ENCODE measurements around the gene AP3S2. TPM values are rescaled to one million over a fixed set of nuclear protein-coding genes. Genes with fewer than 3 reads are reported as not detected.

The AP3S2 gene
- total and polyA plus RNA-seq, 10 donors, result 5.4 to 54.9 (median 33.8) TPM

DNA sequence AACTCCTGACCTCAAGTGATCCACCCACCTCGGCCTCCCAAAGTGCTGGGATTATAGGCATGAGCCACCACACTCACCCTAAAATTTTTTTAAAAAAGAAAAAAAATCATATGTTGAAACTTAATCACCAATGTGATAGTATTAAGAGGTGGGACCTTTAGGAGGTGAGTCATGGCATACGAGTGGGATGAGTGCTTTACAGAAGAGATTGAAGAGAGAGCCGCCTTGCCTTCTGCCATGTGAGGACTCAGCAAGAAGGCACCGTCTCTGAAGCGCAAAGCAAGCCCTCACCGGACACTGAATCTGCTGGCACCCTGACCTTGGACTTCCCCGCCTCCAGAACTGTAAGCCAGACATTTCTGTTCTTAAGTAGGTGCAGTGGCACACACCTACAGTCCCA lies 13.5 kb upstream of the AP3S2 start:
- 87 to 95% (median 92%) methylated on average over 7 of the region's 7 CpGs for WGBS, 5 donors
- intact Hi-C loops (cut with DNase I; ENCODE audit: low total_unique reads), result no loop called here
- no peak for TF ChIP-seq POLR2A (IDR thresholded peaks at IDR 0.05)
- TF ChIP-seq, protein P1, sequence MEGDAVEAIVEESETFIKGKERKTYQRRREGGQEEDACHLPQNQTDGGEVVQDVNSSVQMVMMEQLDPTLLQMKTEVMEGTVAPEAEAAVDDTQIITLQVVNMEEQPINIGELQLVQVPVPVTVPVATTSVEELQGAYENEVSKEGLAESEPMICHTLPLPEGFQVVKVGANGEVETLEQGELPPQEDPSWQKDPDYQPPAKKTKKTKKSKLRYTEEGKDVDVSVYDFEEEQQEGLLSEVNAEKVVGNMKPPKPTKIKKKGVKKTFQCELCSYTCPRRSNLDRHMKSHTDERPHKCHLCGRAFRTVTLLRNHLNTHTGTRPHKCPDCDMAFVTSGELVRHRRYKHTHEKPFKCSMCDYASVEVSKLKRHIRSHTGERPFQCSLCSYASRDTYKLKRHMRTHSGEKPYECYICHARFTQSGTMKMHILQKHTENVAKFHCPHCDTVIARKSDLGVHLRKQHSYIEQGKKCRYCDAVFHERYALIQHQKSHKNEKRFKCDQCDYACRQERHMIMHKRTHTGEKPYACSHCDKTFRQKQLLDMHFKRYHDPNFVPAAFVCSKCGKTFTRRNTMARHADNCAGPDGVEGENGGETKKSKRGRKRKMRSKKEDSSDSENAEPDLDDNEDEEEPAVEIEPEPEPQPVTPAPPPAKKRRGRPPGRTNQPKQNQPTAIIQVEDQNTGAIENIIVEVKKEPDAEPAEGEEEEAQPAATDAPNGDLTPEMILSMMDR (IDR thresholded peaks at IDR 0.05 in 8 of 11, conservative IDR thresholded peaks at IDR 0.05 in 3 of 11), result no peak
- TF ChIP-seq POLR2AphosphoS5 (IDR thresholded peaks at IDR 0.05), result no peak

DNA sequence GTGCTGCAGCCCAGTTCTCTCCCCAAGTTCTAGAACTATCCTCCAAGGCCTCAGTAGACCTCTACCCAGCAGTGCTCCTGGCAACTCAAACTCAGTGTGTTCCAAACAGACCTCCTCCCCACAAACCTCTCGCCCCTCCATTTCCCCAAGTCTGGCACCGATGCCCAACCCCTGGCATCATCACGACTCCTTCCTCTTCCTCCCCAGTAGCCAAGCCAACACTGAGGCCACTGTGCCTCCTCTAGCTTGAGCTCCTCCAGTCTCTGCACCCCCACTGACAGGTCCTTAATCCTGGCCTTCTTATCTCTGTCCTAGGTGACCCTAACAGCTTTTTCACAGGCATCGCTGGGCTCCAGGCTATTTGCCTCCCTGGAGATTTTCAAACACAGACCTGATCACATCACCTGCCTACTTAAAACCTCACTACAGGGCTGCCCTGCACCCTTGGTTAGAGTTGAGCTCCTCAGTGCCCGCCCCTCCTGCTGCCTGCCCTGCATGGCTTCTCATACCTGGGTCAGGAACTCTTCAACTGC lies 12.1 kb upstream of the AP3S2 start:
- no peak for DNase-seq
- peaks cover 0 to 49% (median 9%) of the 10 kb centered on the region in 6 donors for H3K36me3 ChIP-seq
- no peak overlapping the region for H3K27ac ChIP-seq
- H3K27me3 ChIP-seq (replicated peaks in 1 of 7), result no peaks in the 10 kb centered on the region
- no peak for TF ChIP-seq POLR2AphosphoS5 (IDR thresholded peaks at IDR 0.05)
- TF ChIP-seq, protein P1 (IDR thresholded peaks at IDR 0.05 in 8 of 11, conservative IDR thresholded peaks at IDR 0.05 in 3 of 11), result no peak
- TF ChIP-seq POLR2A (IDR thresholded peaks at IDR 0.05), result no peak
- intact Hi-C loops (cut with DNase I; ENCODE audit: low total_unique reads), result no loop called here
- peaks cover 0 to 7% (median under 1%) of the 10 kb centered on the region in 6 donors for H3K4me1 ChIP-seq
- no peak overlapping the region for H3K4me3 ChIP-seq
- WGBS, 5 donors, result 87 to 96% (median 88%) methylated on average over 5 of the region's 5 CpGs
- no peaks in the 10 kb centered on the region for H3K9me3 ChIP-seq

More for the DNA sequence above, 13.5 kb upstream of the AP3S2 start:
- H3K4me3 ChIP-seq, result no peak overlapping the region
- peaks cover 0 to 8% (median 3%) of the 10 kb centered on the region in 7 donors for H3K27me3 ChIP-seq (replicated peaks in 1 of 7)
- H3K4me1 ChIP-seq, result peaks cover 4 to 21% (median 14%) of the 10 kb centered on the region in 6 donors
- no peak for DNase-seq
- H3K9me3 ChIP-seq, result no peaks in the 10 kb centered on the region
- H3K27ac ChIP-seq, result no peak overlapping the region
- peaks cover 0 to 37% (median 9%) of the 10 kb centered on the region in 6 donors for H3K36me3 ChIP-seq

DNA sequence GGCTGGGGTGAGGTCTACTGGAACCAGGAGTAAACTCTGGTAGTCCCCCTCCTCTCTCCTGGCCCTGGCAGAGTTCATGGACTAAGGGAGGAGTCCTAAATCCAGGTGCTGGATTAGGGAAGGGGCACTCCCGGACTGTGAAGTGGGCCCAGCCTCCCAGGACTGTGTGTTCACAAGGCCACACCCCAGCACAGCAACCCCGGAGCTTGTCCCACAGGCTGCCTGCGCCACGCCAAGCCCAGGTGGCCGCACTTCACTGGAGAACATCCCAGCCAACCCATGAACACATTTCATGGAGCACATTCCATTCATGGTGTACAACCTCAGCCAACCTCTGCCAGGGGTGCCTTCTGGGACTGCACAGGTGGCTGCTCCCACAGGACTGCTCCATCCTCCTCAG lies 10.7 kb upstream of the AP3S2 start:
- H3K27ac ChIP-seq, result no peak overlapping the region
- TF ChIP-seq, protein P1 (IDR thresholded peaks at IDR 0.05 in 8 of 11, conservative IDR thresholded peaks at IDR 0.05 in 3 of 11), result no peak
- TF ChIP-seq POLR2A (IDR thresholded peaks at IDR 0.05) (no peak), POLR2AphosphoS5 (IDR thresholded peaks at IDR 0.05) (no peak)
- 89 to 100% (median 95%) methylated on average over 3 to 5 of the region's 5 CpGs for WGBS, 5 donors
- no peak for DNase-seq
- no peak overlapping the region for H3K4me3 ChIP-seq
- H3K27me3 ChIP-seq (replicated peaks in 1 of 7), result no peaks in the 10 kb centered on the region
- H3K9me3 ChIP-seq, result no peaks in the 10 kb centered on the region
- peaks cover 0 to 51% (median 9%) of the 10 kb centered on the region in 6 donors for H3K36me3 ChIP-seq
- intact Hi-C loops (cut with DNase I; ENCODE audit: low total_unique reads), result no loop called here
- peaks cover 0 to 4% (median 0%) of the 10 kb centered on the region in 6 donors for H3K4me1 ChIP-seq

DNA sequence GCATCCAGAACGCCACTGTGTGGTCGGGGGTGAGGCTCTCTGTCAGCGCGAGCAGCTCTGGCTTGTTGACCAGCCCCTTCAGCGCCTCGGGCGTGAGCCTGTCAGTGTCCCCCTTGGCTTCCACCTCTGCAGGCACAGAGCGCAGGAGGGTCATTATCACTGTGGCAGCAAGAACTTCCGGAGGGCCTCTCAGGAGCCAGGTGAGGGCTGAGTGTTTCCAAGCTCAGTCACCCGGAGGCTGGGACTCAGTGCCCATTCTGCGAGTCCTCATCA lies 10.0 kb upstream of the AP3S2 start:
- DNase-seq, result no peak
- WGBS, 5 donors, result 93 to 97% (median 95%) methylated on average over 11 of the region's 11 CpGs
- peaks cover 0 to 51% (median 9%) of the 10 kb centered on the region in 6 donors for H3K36me3 ChIP-seq

More for the DNA sequence above, 10.0 kb upstream of the AP3S2 start:
- Histone ChIP-seq H3K4me1 (peaks cover 0 to 9% (median 0%) of the 10 kb centered on the region in 6 donors), H3K9me3 (no peaks in the 10 kb centered on the region), H3K4me3 (no peak overlapping the region), H3K27ac (no peak overlapping the region), H3K27me3 (replicated peaks in 1 of 7) (no peaks in the 10 kb centered on the region)
- intact Hi-C loops (cut with DNase I; ENCODE audit: low total_unique reads), result no loop called here
- no peak for TF ChIP-seq POLR2AphosphoS5 (IDR thresholded peaks at IDR 0.05)
- no peak for TF ChIP-seq POLR2A (IDR thresholded peaks at IDR 0.05)
- TF ChIP-seq, protein P1 (IDR thresholded peaks at IDR 0.05 in 8 of 11, conservative IDR thresholded peaks at IDR 0.05 in 3 of 11), result no peak

Data from spleen (tissue), 11 donors.